WTC11 (cell line): ENCODE data around the gene CGB3. TPM values are rescaled to one million over a fixed set of nuclear protein-coding genes. Genes with fewer than 3 reads are reported as not detected.

Source experiments
- ATAC-seq: fragments of 200-7000 bp; cut with Tn5 transposase; 2 replicates; pipeline ENCODE4 v1.10.0; 2021; ENCODE audit warnings: mild to moderate bottlenecking, moderate library complexity
- CTCF ChIA-PET: fragments of 300-600 bp; sonication (Branson Sonifier 250); formaldehyde crosslinking; loops from one replicate; lab custom pipeline; 2021; ENCODE audit warnings: antibody characterized with exemption; lab: Charles Lee
- POLR2A ChIA-PET: fragments of 350-600 bp; sonication (Branson Sonifier 250); formaldehyde crosslinking; loops from one replicate; lab custom pipeline; 2021; ENCODE audit warnings: antibody characterized with exemption; lab: Charles Lee
- DNase-seq: peaks from one replicate; pipeline ENCODE4 v3.0.0; 2021; ENCODE audit warnings: low spot score
- H3K27ac Mint-ChIP-seq: 2 replicates; pipeline ENCODE4 v1.8.0; 2021; ENCODE audit warnings: mixed read lengths
- H3K27me3 Mint-ChIP-seq: 2 replicates; pipeline ENCODE4 v1.8.0; 2021; ENCODE audit warnings: low read depth, mild to moderate bottlenecking, moderate library complexity, mixed read lengths
- H3K36me3 Mint-ChIP-seq: 2 replicates; pipeline ENCODE4 v1.8.0; 2021; ENCODE audit warnings: mixed read lengths
- H3K4me1 Mint-ChIP-seq: 2 replicates; pipeline ENCODE4 v1.8.0; 2022; ENCODE audit warnings: mixed read lengths
- H3K4me3 Mint-ChIP-seq: 2 replicates; pipeline ENCODE4 v1.8.0; 2021; ENCODE audit warnings: mild to moderate bottlenecking, moderate library complexity, mixed read lengths
- H3K9me3 Mint-ChIP-seq: 2 replicates; pipeline ENCODE4 v1.8.0; 2021; ENCODE audit warnings: mixed read lengths
- AFF4 ChIP-seq: sonication (generic); formaldehyde crosslinking; IDR thresholded peaks from 2 replicates; pipeline ENCODE4 v1.8.1; 2023; ENCODE audit warnings: mild to moderate bottlenecking, missing genetic modification reagents, borderline replicate concordance
- ATF2 ChIP-seq: sonication (generic); formaldehyde crosslinking; IDR thresholded peaks from 2 replicates; pipeline ENCODE4 v1.8.1; 2022; ENCODE audit warnings: low read depth, missing genetic modification reagents, borderline replicate concordance
- HMGA2 ChIP-seq: fragments of 250-450 bp; sonication (Bioruptor Pico); IDR thresholded peaks from 2 replicates; pipeline ENCODE4 v1.4.0; 2021; ENCODE audit warnings: mild to moderate bottlenecking, moderate library complexity
- HMGXB4 ChIP-seq: sonication (generic); formaldehyde crosslinking; IDR thresholded peaks from 2 replicates; pipeline ENCODE4 v1.8.1; 2023; ENCODE audit warnings: mild to moderate bottlenecking, moderate library complexity, missing genetic modification reagents
- NFYB ChIP-seq: sonication (generic); formaldehyde crosslinking; conservative IDR thresholded peaks from 2 replicates; pipeline ENCODE4 v1.8.0; 2022; ENCODE audit warnings: low read depth, missing genetic modification reagents
- OVOL2 ChIP-seq: fragments of 250-450 bp; sonication (Bioruptor Pico); IDR thresholded peaks from 2 replicates; pipeline ENCODE4 v1.9.0; 2021; ENCODE audit warnings: mild to moderate bottlenecking, borderline replicate concordance
- PRDM15 ChIP-seq: sonication (generic); formaldehyde crosslinking; IDR thresholded peaks from 2 replicates; pipeline ENCODE4 v1.8.0; 2022; ENCODE audit warnings: missing genetic modification reagents
- RORB ChIP-seq: fragments of 250-450 bp; sonication (Bioruptor Pico); IDR thresholded peaks from 2 replicates; pipeline ENCODE4 v1.9.0; 2021; ENCODE audit warnings: mild to moderate bottlenecking
- ZBTB43 ChIP-seq: sonication (generic); formaldehyde crosslinking; IDR thresholded peaks from 2 replicates; pipeline ENCODE4 v1.8.1; 2023; ENCODE audit warnings: mild to moderate bottlenecking, missing genetic modification reagents
- ZNF512 ChIP-seq: sonication (generic); formaldehyde crosslinking; IDR thresholded peaks from 2 replicates; pipeline ENCODE4 v1.8.1; 2022; ENCODE audit warnings: missing genetic modification reagents, borderline replicate concordance
- ZSCAN18 ChIP-seq: fragments of 250-450 bp; sonication (Bioruptor Pico); IDR thresholded peaks from 2 replicates; pipeline ENCODE4 v2.1.2; 2022; ENCODE audit warnings: mild to moderate bottlenecking, moderate library complexity
- total RNA-seq: library from RNA; stranded (reverse); gene quantifications from 3 replicates; pipeline ENCODE4 v1.2.3, GENCODE V29; 2021
- TF ChIP-seq, protein P1 (sequence below): sonication (generic); formaldehyde crosslinking; IDR thresholded peaks from 2 replicates; pipeline ENCODE4 v1.8.0; 2022; ENCODE audit warnings: mild to moderate bottlenecking, missing genetic modification reagents

The CGB3 gene
- total RNA-seq, 1 experiment from 2014 or later, result not detected

DNA sequence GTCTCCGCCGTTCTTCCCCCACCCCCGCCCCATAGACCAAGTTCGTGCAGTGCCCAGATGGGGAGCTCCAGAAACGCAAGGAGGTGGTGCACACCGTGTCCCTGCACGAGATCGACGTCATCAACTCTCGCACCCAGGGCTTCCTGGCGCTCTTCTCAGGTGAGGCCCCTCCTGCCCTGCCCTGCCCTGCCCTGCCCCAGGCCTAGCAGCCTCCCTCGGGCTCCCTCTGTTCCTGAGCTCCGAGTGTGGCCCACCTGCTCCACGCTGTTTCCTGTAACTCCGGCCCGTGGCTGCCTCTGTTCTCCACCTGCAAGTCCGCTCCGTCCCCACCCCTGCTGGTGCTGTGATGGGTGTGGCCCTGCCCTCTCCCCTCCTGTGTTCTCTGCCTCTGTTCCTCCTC, 13.7 kb downstream of the CGB3 start:
- H3K9me3 Mint-ChIP-seq, result no peaks in the 10 kb centered on the region
- peaks cover 42% of the 10 kb centered on the region for H3K36me3 Mint-ChIP-seq
- H3K4me1 Mint-ChIP-seq, result no peaks in the 10 kb centered on the region
- no peak overlapping the region for H3K4me3 Mint-ChIP-seq
- no peak for DNase-seq
- no peaks in the 10 kb centered on the region for H3K27me3 Mint-ChIP-seq
- no peak for TF ChIP-seq ZNF512 (CRISPR knock-in tag)
- TF ChIP-seq OVOL2 (CRISPR knock-in tag), result no peak
- no peak for TF ChIP-seq ATF2
- TF ChIP-seq, protein P1, sequence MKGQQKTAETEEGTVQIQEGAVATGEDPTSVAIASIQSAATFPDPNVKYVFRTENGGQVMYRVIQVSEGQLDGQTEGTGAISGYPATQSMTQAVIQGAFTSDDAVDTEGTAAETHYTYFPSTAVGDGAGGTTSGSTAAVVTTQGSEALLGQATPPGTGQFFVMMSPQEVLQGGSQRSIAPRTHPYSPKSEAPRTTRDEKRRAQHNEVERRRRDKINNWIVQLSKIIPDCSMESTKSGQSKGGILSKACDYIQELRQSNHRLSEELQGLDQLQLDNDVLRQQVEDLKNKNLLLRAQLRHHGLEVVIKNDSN (CRISPR knock-in tag), result no peak
- TF ChIP-seq HMGXB4, result no peak
- TF ChIP-seq HMGA2 (CRISPR knock-in tag), result no peak
- TF ChIP-seq ZSCAN18, result no peak
- no peak for TF ChIP-seq RORB
- no peak for TF ChIP-seq PRDM15 (CRISPR knock-in tag)
- TF ChIP-seq AFF4 (CRISPR knock-in tag), result no peak
- TF ChIP-seq ZBTB43 (CRISPR knock-in tag), result no peak
- no peak for TF ChIP-seq NFYB (CRISPR knock-in tag)
- TF ChIP-seq, all 79 proteins: peak for 0
- no peak overlapping the region for H3K27ac Mint-ChIP-seq
- ATAC-seq, result no peak
- ChIA-PET CTCF (interaction anchor here (1.3 to 3.4 kb wide), 3 partner anchors 10 to 87 kb away, joined by 3 to 30 read pairs (median 7); no protein-coding TSS in a partner anchor), POLR2A (no interaction called here)
